OCI-LY1 (cell line): ENCODE measurements around the gene SPTLC2.

ENCODE experiments used
- CTCF ChIP-seq: fragments of 200-600 bp; sonication (generic), shearing (Covaris generic); IDR thresholded peaks from 2 replicates; pipeline ENCODE4 v1.5.1; 2017; ENCODE audit warnings: mild to moderate bottlenecking, antibody characterized with exemption, low read length, moderate library complexity, mixed read lengths
- EZH2 ChIP-seq: fragments of 200-600 bp; sonication (generic), shearing (Covaris generic); IDR thresholded peaks from 2 replicates; pipeline ENCODE4 v1.8.0; 2017; ENCODE audit warnings: borderline replicate concordance, mixed run types, mild to moderate bottlenecking, antibody characterized with exemption, low read length, moderate library complexity, mixed read lengths

DNA sequence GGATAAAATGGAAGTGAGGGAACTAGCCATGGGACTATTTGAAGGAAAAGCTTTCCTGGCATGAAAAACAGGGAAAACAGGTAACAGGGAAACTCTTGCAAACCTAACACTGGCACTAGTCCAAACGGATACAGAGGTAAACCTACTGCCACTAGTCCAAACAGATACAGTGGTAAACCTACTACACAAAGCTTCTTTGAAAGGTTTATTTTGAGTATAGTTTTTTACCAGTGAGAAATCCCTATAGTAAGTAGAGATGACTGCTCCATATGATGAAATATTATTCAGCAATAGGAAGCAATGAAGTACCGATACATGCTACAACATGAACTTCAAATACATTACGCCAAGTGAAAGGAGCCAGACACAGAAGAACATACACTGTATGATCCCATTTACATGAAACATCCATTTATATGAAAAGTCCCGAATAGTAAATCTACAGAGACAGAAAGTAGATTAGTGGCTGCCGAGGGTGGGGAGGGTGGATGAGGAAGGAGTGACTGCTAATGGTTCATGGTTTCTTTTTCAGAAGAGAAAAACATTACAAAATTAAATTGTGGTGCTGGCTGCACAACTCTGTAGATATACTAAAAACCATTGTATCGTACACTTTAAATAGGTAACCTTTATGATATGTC is 25.5 kb downstream of the SPTLC2 start:
- no peak for TF ChIP-seq CTCF
- TF ChIP-seq EZH2, result no peak
